ENCODE measurements around the gene CYRIA.

The CYRIA gene

GRCh38 chr2:16665748-16666448 lies at the start of gene CYRIA:
CYRIA (minus strand) TSS chr2:16665834; CDS start chr2:16588119, 77,715 bp downstream.
- no peak for TF ChIP-seq CTCF (IDR thresholded peaks at IDR 0.05; ENCODE audit: low read depth, low read length)
- H3K4me3 ChIP-seq (ENCODE audit: low read depth, low read length): no peak within 1 kb of the TSS

DNA sequence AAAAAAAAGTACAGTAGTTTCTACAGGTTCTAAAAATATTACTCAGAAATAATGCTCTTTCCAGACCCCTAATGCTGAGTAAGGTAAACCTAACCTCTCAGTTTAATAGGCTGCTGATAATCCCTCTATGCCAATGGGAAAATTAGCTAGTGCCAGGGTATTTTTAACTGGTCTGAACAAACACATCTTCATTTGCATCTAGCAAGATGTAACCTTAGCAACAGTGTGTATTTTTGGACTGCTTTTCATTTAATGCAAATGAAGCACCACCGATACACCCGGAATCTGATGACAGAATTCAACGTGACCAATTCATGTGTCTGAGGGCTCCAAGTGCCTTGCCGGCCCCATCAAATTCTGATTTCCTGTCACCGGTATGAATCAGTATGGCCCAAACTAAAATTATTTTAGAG lies 47.4 kb upstream of the CYRIA start:
- no peak overlapping the region for H3K4me3 ChIP-seq (ENCODE audit: low read depth, low read length)
- TF ChIP-seq CTCF (IDR thresholded peaks at IDR 0.05; ENCODE audit: low read depth, low read length): no peak

DNA sequence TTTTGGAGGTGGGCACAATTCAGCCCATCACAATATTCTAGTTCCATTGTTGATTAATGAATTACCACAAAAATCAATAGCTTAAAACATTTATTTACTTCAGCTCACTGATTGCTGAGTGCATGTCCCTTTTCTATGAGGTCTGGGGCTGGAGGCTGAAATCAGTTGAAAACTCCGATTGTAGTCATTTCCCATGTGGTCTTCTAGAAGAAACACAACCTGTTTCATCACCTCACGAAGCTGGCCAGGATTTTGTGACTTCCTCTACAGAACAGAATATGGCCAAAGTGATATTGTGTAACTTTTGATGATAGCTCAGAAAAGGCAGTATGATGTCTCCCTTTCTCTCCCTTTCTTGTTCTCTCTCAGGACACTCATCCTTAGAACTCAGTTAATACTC lies 44.1 kb upstream of the CYRIA start:
- TF ChIP-seq CTCF (IDR thresholded peaks at IDR 0.05; ENCODE audit: low read depth, low read length): no peak

GRCh38 chr2:16708173-16708572 lies 42.5 kb upstream of the CYRIA start:
- TF ChIP-seq CTCF (IDR thresholded peaks at IDR 0.05; ENCODE audit: low read depth, low read length): no peak
- no peak overlapping the region for H3K4me3 ChIP-seq (ENCODE audit: low read depth, low read length)

More for the DNA sequence above, 44.1 kb upstream of the CYRIA start:
- H3K4me3 ChIP-seq (ENCODE audit: low read depth, low read length): no peak overlapping the region

DNA sequence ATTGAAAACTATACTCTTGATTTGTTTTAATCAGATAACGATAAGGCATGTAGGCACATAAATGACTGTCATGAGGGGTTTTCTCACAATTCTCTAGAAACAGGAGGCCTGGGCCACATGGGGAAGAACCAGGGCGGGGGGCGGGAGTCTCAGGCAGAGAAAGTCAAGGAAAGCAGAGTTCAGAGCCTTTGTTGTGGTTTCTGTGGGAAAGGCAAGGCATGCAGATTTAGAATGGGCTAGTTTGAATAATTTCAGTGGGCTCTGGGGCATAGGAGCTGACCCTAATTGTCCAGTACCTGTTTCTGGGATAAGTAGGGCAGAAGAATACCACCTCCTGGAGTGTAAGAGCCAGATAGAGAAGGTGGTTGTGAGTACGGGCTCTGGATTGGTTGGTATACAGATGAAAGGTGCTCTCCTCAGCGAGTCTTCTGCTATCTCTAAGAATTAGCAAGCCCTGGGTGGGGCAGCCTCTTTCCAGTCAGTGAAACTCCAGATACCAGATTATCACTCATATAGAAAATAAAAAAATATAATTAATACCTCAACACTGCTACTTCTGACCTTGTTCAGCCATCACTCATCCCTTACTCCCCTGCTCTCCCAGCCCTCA lies 41.5 kb upstream of the CYRIA start:
- no peak overlapping the region for H3K4me3 ChIP-seq (ENCODE audit: low read depth, low read length)
- TF ChIP-seq CTCF (IDR thresholded peaks at IDR 0.05; ENCODE audit: low read depth, low read length): no peak

- TF ChIP-seq CTCF (IDR thresholded peaks at IDR 0.05; ENCODE audit: low read depth, low read length): no peak
- H3K4me3 ChIP-seq (ENCODE audit: low read depth, low read length): no peak overlapping the region
These were observed 35.1 kb upstream of the CYRIA start for GRCh38 chr2:16700551-16701259.

- no peak for TF ChIP-seq CTCF (IDR thresholded peaks at IDR 0.05; ENCODE audit: low read depth, low read length)
These were observed 28.2 kb upstream of the CYRIA start for GRCh38 chr2:16693854-16694253.

More at GRCh38 chr2:16693854-16694253, 28.2 kb upstream of the CYRIA start:
- H3K4me3 ChIP-seq (ENCODE audit: low read depth, low read length): no peak overlapping the region

Data from WI38 (cell line).